Gastrocnemius medialis (tissue), 4 donors: Measurements from ENCODE around the gene HMGCS2. TPM values are rescaled to one million over a fixed set of nuclear protein-coding genes. Genes with fewer than 3 reads are reported as not detected.

ENCODE experiments used
- ATAC-seq, 2 donors: fragments of 150-250 bp; one replicate each; pipeline ENCODE4 v1.9.1; 2016
- DNase-seq, 2 donors: peaks; one replicate each; pipeline ENCODE4 v3.0.0-alpha.2; 2019
- H3K27ac ChIP-seq, 4 donors: fragments of 200-600 bp; sonication (generic); 1 replicate in 1 of 4; 2 replicates in 3 of 4; pipeline ENCODE4 v1.5.1; 2016 to 2018; ENCODE audit warnings: mild to moderate bottlenecking in 2 of 4, moderate library complexity in 1 of 4
- H3K27me3 ChIP-seq, 3 donors: fragments of 200-600 bp; sonication (generic) in 2 of 3; 1 replicate in 1 of 3; 2 replicates in 2 of 3; pipeline versions ENCODE4 v1.5.1 to v1.6.0; 2016 to 2019; ENCODE audit warnings: mild to moderate bottlenecking in 1 of 3, moderate library complexity in 1 of 3
- H3K36me3 ChIP-seq, 2 donors: fragments of 200-600 bp; sonication (generic) in 1 of 2; one replicate each; pipeline ENCODE4 v1.5.1; 2017 to 2018
- H3K4me1 ChIP-seq, 2 donors: fragments of 200-600 bp; sonication (generic) in 1 of 2; one replicate each; pipeline ENCODE4 v1.5.1; 2016 to 2017; ENCODE audit warnings: mild to moderate bottlenecking in 2 of 2
- H3K4me3 ChIP-seq, 4 donors: fragments of 200-600 bp; sonication (generic) in 3 of 4; 1 replicate in 1 of 4; 2 replicates in 3 of 4; pipeline ENCODE4 v1.5.1; 2016 to 2019; ENCODE audit warnings: mild to moderate bottlenecking in 2 of 4
- H3K9me3 ChIP-seq, 3 donors: fragments of 200-600 bp; sonication (generic) in 2 of 3; 1 replicate in 1 of 3; 2 replicates in 2 of 3; pipeline ENCODE4 v1.5.1; 2016 to 2019
- POLR2A ChIP-seq, 2 donors: fragments of 450-650 bp; IDR thresholded peaks; one replicate each; pipeline ENCODE4 v1.6.1; 2017; ENCODE audit warnings: antibody characterized with exemption in 2 of 2, mild to moderate bottlenecking in 2 of 2, moderate library complexity in 2 of 2
- in situ Hi-C, 4 donors: fragments of 200-750 bp; cut with MboI; loops; one replicate each; pipeline versions ENCODE4 v1.15.0 to v1.8.0; 2017; ENCODE audit warnings: low sequenced_read_pairs in 4 of 4
- intact Hi-C: fragments of 100-400 bp; cut with DNase I; formaldehyde crosslinking; loops from one replicate; pipeline ENCODE4 v1.15.1; 2023; ENCODE audit warnings: low total_unique reads
- total RNA-seq, 4 donors: library from RNA; depleted of rRNA; stranded (reverse); fragments of >200 nt; gene quantifications; one replicate each; pipeline versions ENCODE4 v1.1.0 to v1.2.3, GENCODE V29; 2016
- TF ChIP-seq, protein P1 (sequence below), 5 experiments: fragments of 450-650 bp in 3 of 5; fragments of 200-600 bp in 2 of 5; sonication (generic) in 2 of 5; IDR thresholded peaks in 4 of 5; conservative IDR thresholded peaks in 1 of 5; 1 replicate in 4 of 5; 2 replicates in 1 of 5; pipeline ENCODE4 v1.5.1; 2016 to 2019; ENCODE audit warnings: antibody characterized with exemption in 5 of 5, mild to moderate bottlenecking in 3 of 5, moderate library complexity in 3 of 5

The HMGCS2 gene
- total RNA-seq, 4 donors from 2014 or later = 1.2 to 9.2 (median 2.2) TPM; not detected in 1

- in situ Hi-C loops = no loop called here
- no peak for DNase-seq
- Histone ChIP-seq H3K27me3 (no peaks in the 10 kb centered on the region), H3K4me3 (no peak overlapping the region), H3K9me3 (no peaks in the 10 kb centered on the region), H3K36me3 (no peaks in the 10 kb centered on the region), H3K4me1 (no peaks in the 10 kb centered on the region), H3K27ac (no peak overlapping the region)
- ATAC-seq = no peak
- intact Hi-C loops = no loop called here
- TF ChIP-seq, protein P1, sequence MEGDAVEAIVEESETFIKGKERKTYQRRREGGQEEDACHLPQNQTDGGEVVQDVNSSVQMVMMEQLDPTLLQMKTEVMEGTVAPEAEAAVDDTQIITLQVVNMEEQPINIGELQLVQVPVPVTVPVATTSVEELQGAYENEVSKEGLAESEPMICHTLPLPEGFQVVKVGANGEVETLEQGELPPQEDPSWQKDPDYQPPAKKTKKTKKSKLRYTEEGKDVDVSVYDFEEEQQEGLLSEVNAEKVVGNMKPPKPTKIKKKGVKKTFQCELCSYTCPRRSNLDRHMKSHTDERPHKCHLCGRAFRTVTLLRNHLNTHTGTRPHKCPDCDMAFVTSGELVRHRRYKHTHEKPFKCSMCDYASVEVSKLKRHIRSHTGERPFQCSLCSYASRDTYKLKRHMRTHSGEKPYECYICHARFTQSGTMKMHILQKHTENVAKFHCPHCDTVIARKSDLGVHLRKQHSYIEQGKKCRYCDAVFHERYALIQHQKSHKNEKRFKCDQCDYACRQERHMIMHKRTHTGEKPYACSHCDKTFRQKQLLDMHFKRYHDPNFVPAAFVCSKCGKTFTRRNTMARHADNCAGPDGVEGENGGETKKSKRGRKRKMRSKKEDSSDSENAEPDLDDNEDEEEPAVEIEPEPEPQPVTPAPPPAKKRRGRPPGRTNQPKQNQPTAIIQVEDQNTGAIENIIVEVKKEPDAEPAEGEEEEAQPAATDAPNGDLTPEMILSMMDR (IDR thresholded peaks at IDR 0.05 in 4 of 5, conservative IDR thresholded peaks at IDR 0.05 in 1 of 5) = no peak
- TF ChIP-seq POLR2A (IDR thresholded peaks at IDR 0.05) = no peak
Measured at GRCh38 chr1:119799599-119800177, 31.0 kb upstream of the HMGCS2 start.

DNA sequence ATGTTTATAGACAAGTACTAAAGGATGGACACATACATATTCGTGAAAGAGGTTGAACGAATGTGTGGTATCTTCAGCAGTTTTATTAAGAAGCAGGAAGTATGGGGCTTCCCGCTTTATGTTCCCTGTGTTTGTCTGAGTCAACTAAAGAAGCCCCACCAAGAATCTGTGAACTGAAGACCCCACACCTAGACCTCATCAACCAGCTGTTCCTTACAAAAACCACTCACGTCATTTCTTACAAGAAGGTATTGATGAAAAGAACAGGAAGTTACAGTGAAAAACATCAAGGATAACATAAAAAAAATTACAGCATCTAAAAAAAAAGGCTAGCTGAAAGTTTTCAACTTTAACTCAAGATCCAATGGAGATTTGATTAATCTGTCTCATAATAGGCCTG lies 30.3 kb upstream of the HMGCS2 start:
- Histone ChIP-seq H3K27ac (no peak overlapping the region), H3K4me1 (no peaks in the 10 kb centered on the region), H3K36me3 (no peaks in the 10 kb centered on the region), H3K27me3 (no peaks in the 10 kb centered on the region), H3K4me3 (no peak overlapping the region), H3K9me3 (no peaks in the 10 kb centered on the region)
- DNase-seq (no peak), ATAC-seq (no peak)
- intact Hi-C loops (no loop called here), in situ Hi-C loops (no loop called here)
- TF ChIP-seq POLR2A (IDR thresholded peaks at IDR 0.05) = no peak
- TF ChIP-seq, protein P1 (IDR thresholded peaks at IDR 0.05 in 4 of 5, conservative IDR thresholded peaks at IDR 0.05 in 1 of 5) = no peak

GRCh38 chr1:119797606-119798005 lies 28.9 kb upstream of the HMGCS2 start:
- Histone ChIP-seq H3K4me3 (no peak overlapping the region), H3K27me3 (no peaks in the 10 kb centered on the region), H3K36me3 (no peaks in the 10 kb centered on the region), H3K27ac (no peak overlapping the region), H3K9me3 (no peaks in the 10 kb centered on the region), H3K4me1 (no peaks in the 10 kb centered on the region)
- in situ Hi-C loops (no loop called here), intact Hi-C loops (no loop called here)
- ATAC-seq (no peak), DNase-seq (no peak)
- TF ChIP-seq POLR2A (IDR thresholded peaks at IDR 0.05) = no peak
- TF ChIP-seq, protein P1 (IDR thresholded peaks at IDR 0.05 in 4 of 5, conservative IDR thresholded peaks at IDR 0.05 in 1 of 5) = no peak

DNA sequence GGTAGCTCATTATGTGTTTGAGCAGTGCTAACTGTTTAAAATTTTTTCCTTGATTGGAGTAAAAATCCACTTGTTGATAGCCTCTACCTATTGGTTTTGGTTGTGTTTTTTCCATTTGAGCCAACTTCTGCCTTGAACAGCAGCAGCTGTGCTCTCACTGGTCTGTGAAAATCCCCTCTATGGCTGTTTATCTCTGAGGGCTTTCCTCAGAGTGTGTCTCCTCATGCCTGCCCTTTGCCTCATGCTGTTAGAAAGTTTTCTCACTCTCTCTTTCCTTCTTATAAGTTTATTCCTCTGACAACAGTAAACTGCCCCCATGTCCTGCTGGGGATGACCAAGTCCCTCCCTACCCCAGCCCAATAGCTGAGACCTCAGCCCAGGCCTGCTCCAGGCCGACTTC lies 28.5 kb upstream of the HMGCS2 start:
- Histone ChIP-seq H3K9me3 (no peaks in the 10 kb centered on the region), H3K36me3 (no peaks in the 10 kb centered on the region), H3K4me3 (no peak overlapping the region), H3K27ac (no peak overlapping the region), H3K27me3 (no peaks in the 10 kb centered on the region), H3K4me1 (no peaks in the 10 kb centered on the region)
- ATAC-seq (no peak), DNase-seq (no peak)
- intact Hi-C loops (no loop called here), in situ Hi-C loops (no loop called here)
- no peak for TF ChIP-seq POLR2A (IDR thresholded peaks at IDR 0.05)
- TF ChIP-seq, protein P1 (IDR thresholded peaks at IDR 0.05 in 4 of 5, conservative IDR thresholded peaks at IDR 0.05 in 1 of 5) = no peak
